ENCODE data around the gene IL5RA. TPM values are rescaled to one million over a fixed set of nuclear protein-coding genes. Genes with fewer than 3 reads are reported as not detected.

Gene IL5RA
- total RNA-seq, 1 donor from 2014 or later: not detected

DNA sequence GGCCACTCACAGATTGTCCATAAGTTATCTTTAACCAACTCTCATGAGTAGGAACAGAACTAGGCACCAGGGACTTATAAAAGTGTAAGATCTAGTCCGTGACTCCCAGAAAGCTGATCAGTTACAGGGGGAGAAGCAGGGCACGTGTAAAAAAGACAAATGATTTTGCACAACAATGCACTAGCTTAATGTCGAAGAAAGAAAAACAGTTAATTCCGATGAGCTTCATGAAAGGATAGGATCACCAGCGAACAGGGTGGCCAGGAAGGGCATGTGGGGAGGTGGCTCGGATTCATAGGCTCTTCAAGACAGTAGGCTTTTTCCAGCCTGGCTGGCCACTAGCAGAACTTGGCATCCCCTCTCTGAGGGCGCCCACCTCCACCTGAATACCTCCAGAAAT is 90.0 kb downstream of the IL5RA start:
- Mint-ChIP-seq H3K27me3 (ENCODE audit: low read depth) (no peaks in the 10 kb centered on the region), H3K36me3 (no peaks in the 10 kb centered on the region), H3K4me3 (no peak overlapping the region), H3K4me1 (peaks cover 11% of the 10 kb centered on the region), H3K9me3 (no peaks in the 10 kb centered on the region), H3K27ac (no peak overlapping the region)
- DNase-seq (ENCODE audit: low spot score in 2 of 2, unreplicated experiment in 2 of 2): no peak
- TF ChIP-seq, protein P1, sequence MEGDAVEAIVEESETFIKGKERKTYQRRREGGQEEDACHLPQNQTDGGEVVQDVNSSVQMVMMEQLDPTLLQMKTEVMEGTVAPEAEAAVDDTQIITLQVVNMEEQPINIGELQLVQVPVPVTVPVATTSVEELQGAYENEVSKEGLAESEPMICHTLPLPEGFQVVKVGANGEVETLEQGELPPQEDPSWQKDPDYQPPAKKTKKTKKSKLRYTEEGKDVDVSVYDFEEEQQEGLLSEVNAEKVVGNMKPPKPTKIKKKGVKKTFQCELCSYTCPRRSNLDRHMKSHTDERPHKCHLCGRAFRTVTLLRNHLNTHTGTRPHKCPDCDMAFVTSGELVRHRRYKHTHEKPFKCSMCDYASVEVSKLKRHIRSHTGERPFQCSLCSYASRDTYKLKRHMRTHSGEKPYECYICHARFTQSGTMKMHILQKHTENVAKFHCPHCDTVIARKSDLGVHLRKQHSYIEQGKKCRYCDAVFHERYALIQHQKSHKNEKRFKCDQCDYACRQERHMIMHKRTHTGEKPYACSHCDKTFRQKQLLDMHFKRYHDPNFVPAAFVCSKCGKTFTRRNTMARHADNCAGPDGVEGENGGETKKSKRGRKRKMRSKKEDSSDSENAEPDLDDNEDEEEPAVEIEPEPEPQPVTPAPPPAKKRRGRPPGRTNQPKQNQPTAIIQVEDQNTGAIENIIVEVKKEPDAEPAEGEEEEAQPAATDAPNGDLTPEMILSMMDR (IDR thresholded peaks at IDR 0.05; ENCODE audit: unreplicated experiment): no peak

Other genes with a start within 250 kb of the IL5RA start
- gene TRNT1, start 16.6 kb upstream of the IL5RA start, total RNA-seq: 30.6 to 34.4 TPM (median 34.0 TPM) in 3 replicates
- gene CRBN, start 69.3 kb upstream of the IL5RA start, total RNA-seq: 44.4 to 46.0 TPM (median 44.5 TPM) in 3 replicates